HG03439 (cell line): ENCODE results near the gene PYGM.
A peak's percentile ranks its signal among the peaks of the same experiment; 100 is the strongest.

Source experiments
- ATAC-seq: cut with Tn5 transposase; IDR thresholded peaks from one replicate; pipeline ENCODE4 v1.9.1; 2021; ENCODE audit warnings: mild to moderate bottlenecking, moderate library complexity; ENCODE audit not compliant: unreplicated experiment

PYGM gene

DNA sequence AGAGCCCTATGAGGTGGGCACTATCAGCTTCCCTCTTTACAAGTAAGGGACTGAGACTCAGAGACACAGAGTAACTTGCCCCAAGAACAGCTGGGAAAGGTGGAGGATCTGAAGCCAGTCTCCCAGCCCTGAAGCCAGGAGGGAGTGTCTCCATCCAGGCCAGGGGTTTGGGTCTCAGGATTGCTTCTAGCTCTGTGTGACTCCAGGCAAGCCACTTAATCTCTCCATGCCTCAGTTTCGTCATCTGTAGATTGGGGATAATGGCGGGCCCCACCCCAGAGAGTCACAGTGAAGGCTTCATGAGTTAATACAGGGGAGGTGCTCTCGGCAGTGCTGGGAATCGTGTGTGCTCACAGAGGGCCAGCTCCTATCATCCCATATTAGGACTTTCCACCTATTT, 32.7 kb upstream of the PYGM start:
- ATAC-seq, result no peak

DNA sequence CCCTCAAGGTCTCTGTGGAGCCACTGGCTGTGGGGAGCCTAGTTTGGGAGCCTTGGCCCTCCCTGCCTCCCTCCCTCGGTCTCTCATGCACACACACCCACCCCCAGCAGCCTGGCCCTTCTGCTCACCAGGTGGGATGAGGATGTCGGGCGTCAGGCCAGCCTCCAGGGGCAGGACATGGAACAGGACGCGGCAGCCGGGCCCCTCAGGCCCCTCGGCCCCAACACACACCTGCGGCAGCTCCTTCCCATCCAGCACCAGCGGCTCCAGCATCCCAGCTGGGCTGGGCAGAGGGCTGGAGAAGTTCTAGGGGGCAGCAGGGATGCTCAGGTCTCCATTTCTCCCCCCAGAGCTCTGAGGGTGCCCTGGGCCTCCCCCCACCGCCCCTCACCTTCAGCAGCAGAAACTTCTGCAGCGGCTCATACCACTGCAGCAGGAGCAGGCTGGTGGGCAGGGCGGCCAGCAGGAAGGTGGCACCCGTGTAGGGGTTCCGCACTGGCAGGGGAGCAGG, 32.1 kb upstream of the PYGM start:
- ATAC-seq, result no peak

- no peak for ATAC-seq
Observed at GRCh38 chr11:64790205-64791095, 30.7 kb upstream of the PYGM start.

DNA sequence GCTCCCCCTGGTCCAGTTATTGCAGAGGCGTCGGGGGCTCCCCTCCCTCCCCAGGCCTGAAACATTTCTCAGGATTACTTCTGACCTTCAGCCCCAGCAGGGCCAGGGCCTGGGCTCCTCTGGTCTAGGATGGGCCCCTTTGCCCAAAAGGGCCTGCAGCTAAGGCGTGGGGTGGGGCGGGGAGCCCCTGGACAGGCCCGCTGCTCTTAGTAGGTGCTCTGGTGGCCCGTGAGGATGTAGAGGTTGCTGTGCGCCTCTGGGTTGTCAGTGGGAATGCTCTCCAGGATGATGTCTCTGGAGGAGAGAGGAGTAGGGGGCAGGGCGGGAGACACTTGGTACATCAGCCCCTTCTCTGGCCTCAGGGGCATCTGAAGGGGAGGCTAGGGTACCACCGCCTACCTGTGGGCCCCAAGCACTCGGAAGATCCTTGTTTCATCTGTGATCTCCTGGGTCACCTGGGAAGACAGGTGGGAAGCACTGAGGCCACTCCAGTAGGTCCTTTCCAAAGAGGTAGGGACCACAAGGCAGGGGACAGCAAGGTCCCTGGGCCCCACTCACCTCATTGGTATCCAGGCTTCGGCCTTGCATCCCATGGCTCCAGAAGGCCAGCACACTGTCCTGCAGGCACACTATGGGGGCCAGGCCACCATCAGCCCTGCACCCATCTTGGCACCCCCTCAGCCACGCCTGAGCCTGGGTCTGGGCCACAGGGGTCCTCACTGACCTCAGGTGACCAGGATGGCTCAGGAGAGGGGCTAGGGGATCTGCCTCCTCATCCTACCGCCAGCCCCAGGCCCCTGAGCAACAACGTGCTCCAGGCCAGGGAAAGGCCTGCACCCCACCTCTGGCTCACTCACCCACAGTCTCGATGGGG, 29.8 kb upstream of the PYGM start:
- ATAC-seq, result no peak

DNA sequence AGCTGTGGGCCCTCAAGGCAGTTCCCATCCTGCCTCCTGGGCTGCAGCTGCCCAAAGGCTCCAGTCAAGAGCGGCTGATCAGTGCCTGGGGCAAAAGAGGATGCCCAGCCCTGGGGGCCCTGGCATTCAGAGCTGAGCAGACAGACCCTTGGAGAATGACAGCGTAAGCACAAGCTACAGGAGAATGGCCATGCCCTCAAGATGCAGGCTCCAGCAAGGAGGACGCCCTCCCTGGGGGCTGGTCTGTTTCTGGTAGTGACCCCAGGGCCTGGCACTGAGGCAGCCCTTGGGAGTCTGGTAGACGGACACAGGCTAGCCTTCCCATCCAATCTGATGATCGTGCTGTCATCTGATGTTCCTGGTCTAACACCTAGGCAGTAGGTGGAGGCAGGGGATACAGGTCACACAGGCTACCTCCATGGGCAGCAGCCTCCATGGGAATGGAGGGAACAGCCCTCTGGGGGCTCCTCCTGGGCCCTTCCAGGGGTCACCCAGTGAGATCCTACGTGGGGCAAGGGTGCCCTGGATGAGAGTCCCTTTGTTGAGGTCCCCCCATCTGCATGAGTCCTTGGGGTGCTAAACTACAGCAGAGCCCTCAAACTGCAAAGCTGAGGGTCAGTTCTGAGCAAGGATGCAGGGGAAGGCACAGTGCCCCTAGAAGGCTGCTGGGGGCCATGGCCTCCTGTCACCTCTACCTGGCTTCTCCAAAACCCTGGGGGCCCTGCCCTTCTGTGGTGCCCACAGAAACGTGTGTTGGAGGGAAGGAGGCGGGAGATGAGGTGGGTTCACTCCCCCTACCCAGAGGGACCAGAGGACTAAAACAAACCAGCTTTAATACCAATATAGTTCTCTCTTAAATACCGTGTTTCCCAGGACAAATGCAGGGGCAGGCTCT, 28.8 kb upstream of the PYGM start:
- no peak for ATAC-seq

- ATAC-seq, result no peak
Observed at GRCh38 chr11:64787526-64788320, 27.9 kb upstream of the PYGM start.

GRCh38 chr11:64786308-64786707, 26.5 kb upstream of the PYGM start:
- ATAC-seq, result no peak

DNA sequence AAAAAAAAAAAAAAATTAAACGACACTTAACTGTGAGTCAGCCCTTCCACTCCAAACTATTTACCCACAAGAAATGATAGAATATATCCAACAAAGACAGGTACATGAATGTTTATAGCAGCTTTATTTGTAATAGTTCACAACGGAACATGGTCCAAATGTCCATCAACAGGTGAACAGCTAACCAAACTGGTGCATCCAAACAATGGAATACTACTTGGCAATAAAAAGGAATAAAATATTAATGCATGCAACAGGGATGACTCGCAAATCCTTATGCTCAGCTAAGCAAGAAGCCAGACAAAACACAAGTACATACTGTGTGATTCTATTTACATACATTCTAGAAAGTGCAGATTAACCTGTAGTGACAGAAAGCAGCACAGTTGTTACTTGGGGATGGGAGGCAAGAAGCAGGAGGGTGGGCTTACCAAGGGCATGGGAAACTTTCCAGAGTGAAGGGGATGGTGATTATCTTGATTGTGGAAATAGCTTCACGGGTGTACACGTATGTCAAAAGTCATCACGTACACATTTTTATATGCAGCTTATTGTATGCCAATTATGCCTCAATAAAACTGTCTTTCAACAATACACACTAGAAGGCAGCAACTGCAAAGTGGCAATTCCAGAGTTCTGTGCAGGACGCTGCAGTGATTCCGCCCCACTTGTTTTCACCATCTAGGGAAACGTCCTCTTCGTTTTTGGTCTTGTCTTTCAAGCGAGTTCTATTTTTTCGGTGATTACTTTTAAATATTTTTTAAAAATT, 25.2 kb upstream of the PYGM start:
- no peak for ATAC-seq

DNA sequence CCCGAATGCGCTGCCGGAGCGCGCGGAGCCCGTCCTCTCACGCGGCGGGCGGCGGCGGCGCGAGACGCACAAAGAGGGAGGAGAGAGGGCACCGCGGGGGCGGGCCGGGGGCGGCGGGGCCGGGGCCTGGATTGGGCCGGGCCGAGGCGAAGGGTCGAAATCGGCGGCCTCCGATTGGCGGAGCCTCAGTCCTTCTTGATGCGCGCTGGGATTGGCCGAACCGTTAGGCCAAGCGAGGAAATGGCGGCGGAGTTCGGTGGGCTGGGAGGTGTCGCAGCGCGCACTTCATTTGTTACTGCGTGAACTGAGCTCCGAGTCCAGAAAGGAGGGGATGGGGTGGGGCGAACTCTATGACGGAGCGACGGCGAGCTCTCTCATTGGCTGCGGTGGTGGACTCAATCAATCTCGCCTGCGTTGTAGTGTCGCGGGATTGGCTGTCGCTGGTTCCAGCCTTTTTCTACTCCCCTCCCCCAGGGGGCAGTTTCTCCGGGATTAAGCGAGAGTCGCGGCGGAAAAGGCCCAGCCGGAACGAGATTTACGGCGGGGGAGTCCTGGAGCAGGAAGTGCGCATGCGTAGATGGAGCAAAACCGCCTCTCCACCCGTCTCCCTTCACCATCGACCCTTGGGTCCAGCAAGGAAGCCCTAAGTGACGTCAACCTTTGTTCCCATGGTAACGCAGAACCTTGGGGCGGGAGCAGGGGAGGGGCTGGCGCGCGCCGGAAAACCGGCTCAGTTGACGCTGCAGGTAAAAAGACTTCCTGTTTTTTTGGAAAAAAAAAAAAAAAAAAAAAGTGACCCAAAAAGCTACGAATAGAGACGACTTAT, 18.9 kb upstream of the PYGM start, which contains the start of gene SF1:
Gene SF1, minus strand, starts transcription at position 70 of the 826 bp plus-strand sequence. CDS start 150 bp downstream, outside the sequence.
- peak; percentile 83 for ATAC-seq

DNA sequence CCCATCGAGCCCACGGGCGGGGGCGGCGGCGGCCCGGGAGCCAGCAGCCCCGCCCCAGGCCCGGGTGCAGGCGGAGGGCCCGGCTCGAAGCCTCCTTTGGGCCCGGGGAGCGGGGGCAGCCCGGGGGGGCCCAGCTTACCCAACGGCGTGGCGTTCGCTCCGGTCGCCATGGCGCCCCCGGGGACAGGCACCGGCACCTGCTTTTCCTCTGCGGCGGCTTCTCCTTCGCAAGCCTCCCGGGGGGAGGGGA, 18.4 kb upstream of the PYGM start:
- no peak for ATAC-seq

DNA sequence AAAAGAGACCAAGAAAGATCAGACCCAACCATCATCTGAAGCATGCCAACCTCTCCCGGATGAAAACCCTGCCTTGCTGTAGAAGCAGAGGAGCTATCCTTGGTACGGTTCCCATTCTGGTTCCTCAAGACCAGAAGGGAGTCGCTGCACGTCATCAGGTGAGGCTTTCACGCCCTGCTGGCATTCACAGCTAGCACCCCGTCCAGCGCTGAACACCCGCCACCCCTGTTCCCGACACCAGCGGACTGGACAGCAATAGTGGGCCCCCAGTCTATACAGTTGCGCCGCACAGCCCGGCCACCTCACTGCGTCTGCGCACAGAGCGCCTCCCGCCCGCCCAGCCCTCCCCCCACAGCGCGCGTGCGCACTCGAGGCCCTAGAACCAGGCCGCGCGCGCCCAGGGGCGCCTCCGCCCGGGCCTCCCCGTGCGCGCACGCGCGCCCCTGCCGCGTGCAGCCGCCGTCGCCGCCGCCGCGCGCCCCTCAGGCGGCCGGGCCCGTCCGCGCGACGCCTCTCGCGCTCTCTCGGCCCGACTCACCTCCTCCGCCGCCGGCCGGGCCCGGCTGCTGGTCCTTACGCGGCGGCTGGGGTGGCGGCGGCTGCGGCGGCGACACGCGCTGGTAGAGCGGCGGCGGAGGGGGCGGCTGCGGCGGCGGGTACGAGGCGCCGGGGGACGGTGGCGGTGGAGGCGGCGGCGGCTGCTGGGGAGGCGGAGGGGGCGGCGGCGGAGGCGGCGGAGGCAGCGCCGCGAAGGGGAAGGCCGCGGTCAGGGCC, 17.9 kb upstream of the PYGM start:
- peak; percentile 15 for ATAC-seq

- no peak for ATAC-seq
Observed at GRCh38 chr11:64776875-64777274, 17.1 kb upstream of the PYGM start.

DNA sequence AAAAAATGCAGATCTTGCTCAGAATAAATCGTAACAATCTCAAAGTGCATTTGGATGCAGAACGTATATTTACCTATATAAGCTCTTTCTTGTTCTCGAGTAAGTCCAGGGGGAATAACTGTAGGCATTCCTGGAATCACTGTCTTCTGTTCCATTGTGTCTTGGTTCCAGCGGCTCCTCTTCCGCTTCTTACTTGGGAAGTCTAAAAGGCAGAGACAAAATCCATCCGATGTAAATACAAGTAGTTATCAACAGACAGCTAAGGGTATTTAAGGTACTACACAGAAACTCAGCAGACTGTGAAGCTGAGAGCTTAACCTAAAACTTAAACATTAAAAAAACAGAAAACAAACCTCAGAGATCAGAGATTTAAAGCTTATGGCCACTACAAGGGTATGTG, 16.7 kb upstream of the PYGM start:
- ATAC-seq, result no peak

DNA sequence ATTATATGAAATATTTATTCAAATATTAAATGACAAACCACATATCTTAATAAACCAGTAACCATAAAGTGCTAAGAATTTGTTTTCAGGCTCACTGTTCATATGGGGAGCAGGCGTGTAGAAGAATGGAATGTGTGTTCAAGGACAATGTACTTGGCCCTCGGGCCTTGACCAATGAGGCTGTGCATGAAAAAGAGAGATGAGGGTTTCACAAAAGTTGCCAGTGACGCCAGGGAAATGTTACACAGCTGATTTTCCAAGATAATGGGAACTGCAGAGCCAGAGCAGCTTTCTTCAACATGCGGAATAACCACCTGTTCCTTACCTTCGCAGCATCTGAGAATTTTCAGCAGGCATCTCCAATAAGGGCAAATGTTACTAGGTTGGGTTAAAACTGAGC, 14.4 kb upstream of the PYGM start:
- ATAC-seq, result no peak

GRCh38 chr11:64772303-64773018, 12.7 kb upstream of the PYGM start:
- ATAC-seq, result no peak

DNA sequence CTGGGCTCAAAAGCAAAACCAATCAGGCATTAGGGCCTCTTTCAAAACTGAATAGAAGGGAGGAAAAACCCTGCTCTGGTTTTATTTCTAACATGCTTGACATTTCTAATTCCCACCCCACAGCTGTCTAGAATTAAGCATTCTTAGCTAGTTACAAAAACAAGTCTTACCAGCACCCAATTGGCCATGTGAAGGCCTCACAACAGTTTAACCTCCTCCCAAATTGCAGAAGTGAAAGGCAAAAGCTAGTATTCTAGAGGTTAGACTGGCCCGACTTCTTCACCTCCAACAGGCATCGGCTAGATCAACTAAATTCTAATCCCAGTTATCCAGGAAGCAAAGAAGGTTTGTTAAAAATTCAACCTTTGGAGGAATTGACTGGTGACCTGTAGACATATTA, 12.1 kb upstream of the PYGM start:
- ATAC-seq, result no peak

DNA sequence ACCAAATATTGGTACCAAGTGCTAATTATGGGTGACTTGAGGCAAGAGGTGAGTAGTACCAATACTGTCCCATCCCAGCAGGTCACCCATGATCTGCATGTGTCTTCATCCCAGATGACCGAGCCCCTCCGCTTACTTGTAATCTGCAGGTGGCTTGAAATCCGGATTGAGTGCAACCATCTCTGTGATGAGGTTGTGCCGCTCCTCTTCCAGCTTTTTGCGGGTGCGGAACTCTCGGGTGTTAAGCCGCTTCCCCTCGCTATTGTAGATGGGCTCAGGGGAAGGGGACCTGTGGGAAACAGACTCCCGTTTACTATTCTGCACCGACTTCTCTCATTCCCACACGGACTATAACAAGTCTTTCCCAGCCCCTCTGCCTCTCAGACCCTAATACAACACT, 10.3 kb upstream of the PYGM start:
- no peak for ATAC-seq
